OCI-M1 (cell line): ENCODE measurements around the gene IGFLR1.
A peak's percentile ranks its signal among the peaks of the same experiment; 100 is the strongest.
"Not testable (repeated sequence)": the region's sequence is repeated elsewhere in the genome, so short reads cannot be mapped to it uniquely, and the experiment has no call there.

Source experiments
- DNase-seq: peaks from one replicate; lab custom pipeline; 2025; lab: John Stamatoyannopoulos, UW

IGFLR1 gene

DNA sequence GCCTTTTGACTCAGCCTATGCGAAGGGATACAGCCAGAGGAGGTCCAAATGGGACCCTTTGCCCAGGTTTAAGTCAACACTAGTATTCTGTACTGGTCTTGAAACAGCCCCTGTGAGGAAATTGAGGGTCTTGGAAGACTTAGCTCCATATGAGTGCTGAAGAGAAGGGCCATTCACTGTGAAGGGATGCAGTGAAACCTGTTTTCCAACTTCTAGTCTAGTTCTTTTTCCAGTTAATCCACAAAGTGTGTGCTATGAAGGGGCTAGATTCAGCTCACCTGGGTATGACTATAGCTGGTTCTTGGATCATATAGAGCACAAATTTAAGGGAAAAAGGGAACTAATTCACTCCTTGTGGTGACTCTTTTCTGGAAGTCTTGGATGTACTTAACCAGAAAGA, 33.9 kb downstream of the IGFLR1 start:
- no peak for DNase-seq

DNA sequence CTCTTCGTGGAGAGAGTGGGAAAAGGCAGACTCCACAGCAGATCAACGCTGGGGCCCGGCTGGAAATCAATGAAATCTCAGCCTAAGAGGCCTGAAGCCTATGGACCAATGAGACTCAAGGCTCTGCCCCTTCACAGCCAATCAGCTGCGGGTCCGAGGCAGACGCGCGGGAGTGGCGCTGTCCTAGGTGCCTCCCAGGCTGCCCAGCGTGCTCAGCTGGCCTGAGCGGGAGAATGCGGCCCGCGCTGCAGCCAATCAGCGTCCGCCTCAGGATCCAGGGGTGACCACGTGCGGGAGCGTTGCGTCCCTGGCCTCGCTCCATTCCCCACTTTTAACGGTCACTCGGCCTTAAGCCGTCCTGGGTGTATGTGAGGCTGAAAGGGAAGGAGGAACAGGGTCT, 38.0 kb downstream of the IGFLR1 start, which contains the start of gene ZBTB32:
Gene ZBTB32, plus strand, starts transcription at position 341 of the 400 bp plus-strand sequence. CDS start 10,069 bp downstream, outside the sequence.
- peak; percentile 87 for DNase-seq

DNA sequence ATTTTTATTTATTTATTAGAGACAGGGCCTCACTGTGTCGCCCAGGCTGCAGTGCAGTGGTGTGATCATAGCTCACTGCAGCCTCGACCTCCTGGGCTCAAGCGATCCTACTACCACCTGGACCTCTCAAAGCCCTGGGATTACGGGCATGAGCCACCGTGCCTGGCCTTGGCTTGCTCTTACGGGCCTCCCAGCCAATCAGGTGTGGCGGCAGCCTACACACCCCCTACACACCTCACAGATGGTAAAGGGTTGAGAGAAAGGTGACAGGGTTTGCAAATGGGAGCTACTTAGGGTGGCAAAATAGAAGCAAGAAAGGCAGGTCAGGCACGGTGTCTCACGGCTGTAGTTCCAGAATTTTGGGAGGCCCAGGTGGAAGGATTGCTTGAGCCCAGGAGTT, 38.9 kb downstream of the IGFLR1 start:
- no peak for DNase-seq

DNA sequence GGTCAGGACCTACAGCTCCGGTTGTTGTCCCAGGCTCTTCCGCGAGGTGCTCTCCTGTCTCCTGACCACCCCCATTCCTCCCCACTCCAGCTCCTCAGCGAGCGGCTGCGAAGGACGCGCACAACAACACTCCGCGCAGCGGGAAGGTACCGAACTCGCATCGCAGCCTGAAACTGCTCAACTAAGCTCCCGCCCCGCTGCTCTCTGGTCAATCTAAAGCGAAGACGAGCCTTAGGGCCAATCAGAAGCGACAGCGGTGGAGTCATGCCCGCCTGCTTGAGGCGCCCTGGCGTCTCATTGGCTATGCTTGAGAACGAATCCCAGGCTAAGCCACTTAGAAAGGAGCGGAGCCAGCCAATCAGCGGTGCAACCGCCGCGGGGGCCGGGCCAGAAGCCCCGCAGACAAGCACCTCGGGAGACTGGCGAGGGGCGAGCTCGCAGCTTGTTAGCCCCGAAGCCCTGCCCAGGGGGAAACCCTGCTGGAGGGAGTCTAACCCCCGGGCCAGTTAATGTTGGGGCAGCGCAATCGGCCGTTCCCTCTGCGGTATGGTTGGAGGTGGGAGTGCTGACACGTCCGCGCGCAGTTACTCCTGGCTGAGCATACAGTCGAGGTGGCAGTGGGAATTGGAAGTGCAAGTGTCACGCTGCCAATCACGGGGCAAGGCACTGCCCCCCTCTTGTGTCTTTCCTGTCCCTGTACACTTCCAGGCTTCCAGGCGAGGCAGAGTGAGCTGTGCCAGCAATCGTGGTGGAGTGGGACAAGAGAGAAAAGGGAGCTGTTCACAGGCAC, 39.8 kb downstream of the IGFLR1 start:
- DNase-seq = peak; percentile 99

DNA sequence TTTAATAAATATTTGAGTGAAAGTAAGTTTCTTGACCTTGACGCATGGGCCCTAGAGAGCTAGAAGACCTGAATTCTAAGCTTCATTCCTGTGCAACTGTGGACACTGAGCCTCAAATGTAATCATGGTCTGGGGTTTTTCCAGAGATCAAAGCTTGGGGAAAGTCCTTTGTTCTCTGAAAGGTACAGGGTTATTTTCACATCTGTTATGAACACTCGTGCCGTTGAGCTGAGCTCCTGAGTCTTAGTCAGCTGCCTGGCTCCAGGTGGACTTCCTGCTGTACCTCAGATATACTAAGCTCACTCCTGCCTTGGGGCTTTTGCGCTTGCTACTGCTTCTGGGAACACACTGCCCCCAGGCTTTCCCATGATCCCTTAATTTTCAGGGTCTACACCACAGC, 45.4 kb downstream of the IGFLR1 start:
- no peak for DNase-seq

- no peak for DNase-seq
These were observed 46.3 kb downstream of the IGFLR1 start for GRCh38 chr19:35695895-35696422.

GRCh38 chr19:35693835-35694599, 48.2 kb downstream of the IGFLR1 start:
- DNase-seq = peak; percentile 96

DNA sequence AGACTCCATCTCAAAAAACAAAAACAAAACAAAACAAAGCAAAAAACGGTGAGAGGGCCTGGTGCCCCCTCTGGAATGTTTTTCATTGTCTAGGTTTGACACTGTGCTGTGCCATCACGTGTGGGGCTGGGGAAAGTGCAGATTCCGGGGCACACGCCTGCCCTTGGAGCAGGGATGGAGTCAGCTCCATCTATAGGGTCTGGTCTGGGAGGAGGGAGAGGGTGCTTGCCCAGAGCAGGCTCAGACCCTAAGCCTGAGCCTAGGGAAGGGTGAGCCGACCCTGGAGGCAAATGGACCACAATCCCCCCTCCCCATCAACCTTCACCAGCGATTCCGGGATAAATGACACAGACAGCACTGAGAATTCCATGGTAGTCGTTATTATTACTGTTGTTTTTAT, 48.8 kb downstream of the IGFLR1 start:
- no peak for DNase-seq

GRCh38 chr19:35692010-35692409, 50.2 kb downstream of the IGFLR1 start:
- DNase-seq = no peak

- DNase-seq = not testable (repeated sequence)
These were observed 51.1 kb downstream of the IGFLR1 start for GRCh38 chr19:35691106-35691505.

GRCh38 chr19:35689836-35690235, 52.4 kb downstream of the IGFLR1 start:
- DNase-seq = no peak
